Activated CD8-positive, alpha-beta memory T cell treated with anti-CD3 and anti-CD28 coated beads, Interleukin-2, amount 50 U/mL, for 4 hours (primary cell): ENCODE measurements around the gene SEMA3D.

Source experiments
- DNase-seq: peaks from one replicate; pipeline ENCODE4 v3.0.0-alpha.2; 2020

The SEMA3D gene

GRCh38 chr7:85186521-85187241 lies at the start of gene SEMA3D:
SEMA3D (minus strand) TSS chr7:85187056; CDS start chr7:85121891, 65,165 bp downstream.
- DNase-seq: no peak

- DNase-seq: no peak
Measured at GRCh38 chr7:85234730-85235129, 47.9 kb upstream of the SEMA3D start.

- no peak for DNase-seq
Measured at GRCh38 chr7:85232068-85232467, 45.2 kb upstream of the SEMA3D start.

- no peak for DNase-seq
Measured at GRCh38 chr7:85230623-85231022, 43.8 kb upstream of the SEMA3D start.

GRCh38 chr7:85229544-85229943 lies 42.7 kb upstream of the SEMA3D start:
- DNase-seq: no peak

GRCh38 chr7:85226361-85227085 lies 39.7 kb upstream of the SEMA3D start:
- no peak for DNase-seq

- no peak for DNase-seq
Measured at GRCh38 chr7:85224171-85224570, 37.3 kb upstream of the SEMA3D start.

GRCh38 chr7:85222522-85222921 lies 35.7 kb upstream of the SEMA3D start:
- no peak for DNase-seq

GRCh38 chr7:85221796-85222195 lies 34.9 kb upstream of the SEMA3D start:
- DNase-seq: no peak

GRCh38 chr7:85220651-85221050 lies 33.8 kb upstream of the SEMA3D start:
- DNase-seq: no peak

GRCh38 chr7:85220023-85220422 lies 33.2 kb upstream of the SEMA3D start:
- no peak for DNase-seq

GRCh38 chr7:85217085-85217484 lies 30.2 kb upstream of the SEMA3D start:
- DNase-seq: no peak

- DNase-seq: no peak
Measured at GRCh38 chr7:85215098-85215497, 28.2 kb upstream of the SEMA3D start.

- DNase-seq: no peak
Measured at GRCh38 chr7:85213500-85213899, 26.6 kb upstream of the SEMA3D start.

GRCh38 chr7:85205754-85206153 lies 18.9 kb upstream of the SEMA3D start:
- no peak for DNase-seq

GRCh38 chr7:85204496-85204895 lies 17.6 kb upstream of the SEMA3D start:
- DNase-seq: no peak

GRCh38 chr7:85204061-85204460 lies 17.2 kb upstream of the SEMA3D start:
- DNase-seq: no peak

- no peak for DNase-seq
Measured at GRCh38 chr7:85201209-85201608, 14.4 kb upstream of the SEMA3D start.

- DNase-seq: no peak
Measured at GRCh38 chr7:85196696-85197095, 9.8 kb upstream of the SEMA3D start.

- no peak for DNase-seq
Measured at GRCh38 chr7:85191383-85191782, 4.5 kb upstream of the SEMA3D start.

GRCh38 chr7:85186083-85186520 lies 754 bp downstream of the SEMA3D start:
- DNase-seq: no peak

GRCh38 chr7:85185424-85186082 lies 1.3 kb downstream of the SEMA3D start:
- DNase-seq: no peak

GRCh38 chr7:85184599-85185423 lies 2.0 kb downstream of the SEMA3D start:
- DNase-seq: no peak
